ENCODE measurements around the gene SYNPR. TPM values are rescaled to one million over a fixed set of nuclear protein-coding genes. Genes with fewer than 3 reads are reported as not detected.

Gene SYNPR
- total RNA-seq, 4 donors from 2014 or later, result not detected

- intact Hi-C loops (cut with DNase I; ENCODE audit: low total_unique reads) (no loop called here), in situ Hi-C loops (cut with MboI; ENCODE audit: low pct_ligation_motif_present in 1 of 4, low pct_unique_long_range_greater_than_20kb in 1 of 4, low sequenced_read_pairs in 3 of 4) (no loop called here)
- no peak for DNase-seq
- no peaks in the 10 kb centered on the region for H3K4me1 ChIP-seq
- no peaks in the 10 kb centered on the region for H3K36me3 ChIP-seq
- H3K27ac ChIP-seq, result no peak overlapping the region
- TF ChIP-seq CTCF (IDR thresholded peaks at IDR 0.05) (no peak), POLR2A (IDR thresholded peaks at IDR 0.05) (no peak)
- no peak overlapping the region for H3K4me3 ChIP-seq
- no peaks in the 10 kb centered on the region for H3K27me3 ChIP-seq
- WGBS, 2 donors (ENCODE audit: low coverage in 1 of 2), result 67 to 79% methylated on average over 4 to 6 of the region's 6 CpGs
- no peaks in the 10 kb centered on the region for H3K9me3 ChIP-seq
Observed at GRCh38 chr3:63478990-63479660, 201.0 kb downstream of the SYNPR start.

GRCh38 chr3:63479661-63480035 lies 201.5 kb downstream of the SYNPR start:
- TF ChIP-seq POLR2AphosphoS5 (IDR thresholded peaks at IDR 0.05) (no peak), EP300 (IDR thresholded peaks at IDR 0.05; ENCODE audit: low read depth) (no peak), POLR2A (IDR thresholded peaks at IDR 0.05) (no peak)
- intact Hi-C loops (cut with DNase I; ENCODE audit: low total_unique reads), result no loop called here
- Histone ChIP-seq H3K27ac (no peak overlapping the region), H3K36me3 (no peaks in the 10 kb centered on the region), H3K9me3 (no peaks in the 10 kb centered on the region), H3K27me3 (no peaks in the 10 kb centered on the region), H3K4me3 (no peak overlapping the region), H3K4me1 (no peaks in the 10 kb centered on the region)
- WGBS, 2 donors (ENCODE audit: low coverage in 1 of 2), result 43 to 69% methylated on average over 1 to 2 of the region's 2 CpGs
- DNase-seq, result no peak
- in situ Hi-C loops (cut with MboI; ENCODE audit: low pct_ligation_motif_present in 1 of 4, low pct_unique_long_range_greater_than_20kb in 1 of 4, low sequenced_read_pairs in 3 of 4), result no loop called here

- no peak for DNase-seq
- Histone ChIP-seq H3K9me3 (no peaks in the 10 kb centered on the region), H3K36me3 (no peaks in the 10 kb centered on the region), H3K27me3 (no peaks in the 10 kb centered on the region), H3K4me1 (no peaks in the 10 kb centered on the region), H3K4me3 (no peak overlapping the region), H3K27ac (no peak overlapping the region)
- intact Hi-C loops (cut with DNase I; ENCODE audit: low total_unique reads), result no loop called here
- 80 to 83% methylated on average over 1 to 6 of the region's 6 CpGs for WGBS, 2 donors (ENCODE audit: low coverage in 1 of 2)
- in situ Hi-C loops (cut with MboI; ENCODE audit: low pct_ligation_motif_present in 1 of 4, low pct_unique_long_range_greater_than_20kb in 1 of 4, low sequenced_read_pairs in 3 of 4), result no loop called here
- TF ChIP-seq POLR2A (IDR thresholded peaks at IDR 0.05), result no peak
- TF ChIP-seq POLR2AphosphoS5 (IDR thresholded peaks at IDR 0.05), result no peak
- TF ChIP-seq EP300 (IDR thresholded peaks at IDR 0.05; ENCODE audit: low read depth), result no peak
- TF ChIP-seq CTCF (IDR thresholded peaks at IDR 0.05), result no peak
Observed at GRCh38 chr3:63481627-63482026, 203.5 kb downstream of the SYNPR start.

- no peak for DNase-seq
- 54 to 79% methylated on average over 2 of the region's 2 CpGs for WGBS, 2 donors (ENCODE audit: low coverage in 1 of 2)
- Histone ChIP-seq H3K27me3 (no peaks in the 10 kb centered on the region), H3K4me3 (no peak overlapping the region), H3K27ac (no peak overlapping the region), H3K4me1 (no peaks in the 10 kb centered on the region), H3K36me3 (no peaks in the 10 kb centered on the region), H3K9me3 (no peaks in the 10 kb centered on the region)
- in situ Hi-C loops (cut with MboI; ENCODE audit: low pct_ligation_motif_present in 1 of 4, low pct_unique_long_range_greater_than_20kb in 1 of 4, low sequenced_read_pairs in 3 of 4), result no loop called here
- intact Hi-C loops (cut with DNase I; ENCODE audit: low total_unique reads), result no loop called here
- no peak for TF ChIP-seq CTCF (IDR thresholded peaks at IDR 0.05)
- TF ChIP-seq POLR2AphosphoS5 (IDR thresholded peaks at IDR 0.05), result no peak
- TF ChIP-seq EP300 (IDR thresholded peaks at IDR 0.05; ENCODE audit: low read depth), result no peak
- TF ChIP-seq POLR2A (IDR thresholded peaks at IDR 0.05), result no peak
Observed at GRCh38 chr3:63482341-63482740, 204.2 kb downstream of the SYNPR start.

- H3K27me3 ChIP-seq, result no peaks in the 10 kb centered on the region
Observed at GRCh38 chr3:63492464-63492863, 214.4 kb downstream of the SYNPR start.

More at GRCh38 chr3:63492464-63492863, 214.4 kb downstream of the SYNPR start:
- no peaks in the 10 kb centered on the region for H3K9me3 ChIP-seq
- in situ Hi-C loops (cut with MboI; ENCODE audit: low pct_ligation_motif_present in 1 of 4, low pct_unique_long_range_greater_than_20kb in 1 of 4, low sequenced_read_pairs in 3 of 4) (no loop called here), intact Hi-C loops (cut with DNase I; ENCODE audit: low total_unique reads) (no loop called here)
- no peaks in the 10 kb centered on the region for H3K36me3 ChIP-seq
- H3K4me1 ChIP-seq, result peaks cover 0 to 6% (median 0%) of the 10 kb centered on the region in 4 donors
- no peak overlapping the region for H3K4me3 ChIP-seq
- DNase-seq, result no peak
- no peak overlapping the region for H3K27ac ChIP-seq
- 38 to 47% methylated on average over 2 of the region's 2 CpGs for WGBS, 2 donors (ENCODE audit: low coverage in 1 of 2)
- TF ChIP-seq CTCF (IDR thresholded peaks at IDR 0.05) (no peak), EP300 (IDR thresholded peaks at IDR 0.05; ENCODE audit: low read depth) (no peak), POLR2AphosphoS5 (IDR thresholded peaks at IDR 0.05) (no peak), POLR2A (IDR thresholded peaks at IDR 0.05) (no peak)
